Stomach smooth muscle (tissue), 2 donors: ENCODE data around the gene KCTD18.

Experiments used
- H3K27ac ChIP-seq: one replicate; pipeline ENCODE4 v1.7.0; 2013; ENCODE audit warnings: mild to moderate bottlenecking, low read length, inconsistent platforms
- H3K27me3 ChIP-seq, 2 donors: one replicate each; pipeline ENCODE4 v1.7.0; 2013; ENCODE audit warnings: low read length in 2 of 2; ENCODE audit not compliant: insufficient read depth in 2 of 2, control insufficient read depth in 1 of 2
- H3K36me3 ChIP-seq, 2 donors: one replicate each; pipeline ENCODE4 v1.7.0; 2013; ENCODE audit warnings: low read length in 2 of 2; ENCODE audit not compliant: control insufficient read depth in 2 of 2, insufficient read depth in 2 of 2
- H3K4me1 ChIP-seq: one replicate; pipeline ENCODE4 v1.7.0; 2013; ENCODE audit warnings: low read length; ENCODE audit not compliant: control insufficient read depth, insufficient read depth
- H3K4me3 ChIP-seq, 2 donors: one replicate each; pipeline ENCODE4 v1.7.0; 2013; ENCODE audit warnings: low read length in 2 of 2
- H3K9ac ChIP-seq, 2 donors: one replicate each; pipeline ENCODE4 v1.7.0; 2013; ENCODE audit warnings: low read length in 2 of 2, mild to moderate bottlenecking in 1 of 2
- H3K9me3 ChIP-seq, 2 donors: one replicate each; pipeline ENCODE4 v1.7.0; 2013; ENCODE audit warnings: low read length in 2 of 2; ENCODE audit not compliant: control insufficient read depth in 2 of 2
- donor health status: healthy.
- donor health status: Pancreatic carcinoma.

Gene KCTD18

DNA sequence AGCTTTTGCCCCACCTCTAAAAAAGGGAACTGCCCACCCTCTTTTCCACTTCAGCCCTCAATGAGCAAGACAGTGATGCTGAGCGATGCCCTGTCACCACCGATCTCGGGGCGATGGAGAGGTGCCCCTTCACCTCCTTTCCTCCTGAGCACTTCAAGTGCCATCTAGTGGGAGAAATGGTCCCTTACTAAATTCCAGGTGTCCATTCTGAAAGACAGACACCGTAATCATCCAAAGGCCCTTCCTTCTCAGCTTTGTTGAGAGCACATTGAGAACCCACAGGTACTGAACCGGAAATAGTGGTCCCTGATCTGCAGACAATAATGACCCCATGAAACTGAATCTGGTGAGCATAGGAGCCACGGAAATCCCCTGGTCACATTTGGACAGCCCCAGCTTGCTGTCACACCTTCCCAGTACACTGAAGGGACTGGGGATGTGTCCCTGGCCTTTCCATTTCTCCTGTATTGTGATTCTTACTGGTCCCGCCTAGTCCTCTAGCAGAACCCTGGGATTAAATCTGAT, 38.5 kb downstream of the KCTD18 start:
- Histone ChIP-seq H3K36me3 (peaks cover 33 to 42% of the 10 kb centered on the region in 2 donors), H3K4me1 (peaks cover 15% of the 10 kb centered on the region), H3K9ac (no peak overlapping the region), H3K9me3 (no peaks in the 10 kb centered on the region), H3K27me3 (no peaks in the 10 kb centered on the region), H3K27ac (no peak overlapping the region), H3K4me3 (no peak overlapping the region)

DNA sequence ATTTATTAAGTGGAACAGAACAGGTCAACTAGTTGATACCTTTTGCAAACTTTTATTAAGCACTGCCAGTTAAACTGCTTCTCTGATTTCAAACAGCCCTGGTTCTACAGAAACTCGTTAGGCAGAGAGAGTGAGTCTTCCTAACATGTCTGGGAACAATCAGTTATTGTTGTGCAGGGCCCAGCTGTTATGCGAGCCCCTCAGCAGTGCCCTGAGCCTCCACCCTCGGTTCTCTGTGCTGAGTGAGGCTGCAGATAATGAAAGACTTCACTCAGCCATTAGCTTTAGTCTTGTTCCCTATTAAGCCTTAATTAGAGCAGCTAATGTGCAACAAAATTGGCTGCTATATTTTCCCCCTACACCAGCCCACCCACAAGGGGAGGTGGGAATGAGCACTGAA, 39.6 kb downstream of the KCTD18 start:
- Histone ChIP-seq H3K27ac (peak overlapping the region; percentile 63), H3K4me1 (peaks cover 15% of the 10 kb centered on the region), H3K4me3 (peak overlapping the region in 1 of 2 donors; percentile 8), H3K9me3 (no peaks in the 10 kb centered on the region), H3K27me3 (no peaks in the 10 kb centered on the region), H3K9ac (no peak overlapping the region), H3K36me3 (peaks cover 33 to 41% of the 10 kb centered on the region in 2 donors)

DNA sequence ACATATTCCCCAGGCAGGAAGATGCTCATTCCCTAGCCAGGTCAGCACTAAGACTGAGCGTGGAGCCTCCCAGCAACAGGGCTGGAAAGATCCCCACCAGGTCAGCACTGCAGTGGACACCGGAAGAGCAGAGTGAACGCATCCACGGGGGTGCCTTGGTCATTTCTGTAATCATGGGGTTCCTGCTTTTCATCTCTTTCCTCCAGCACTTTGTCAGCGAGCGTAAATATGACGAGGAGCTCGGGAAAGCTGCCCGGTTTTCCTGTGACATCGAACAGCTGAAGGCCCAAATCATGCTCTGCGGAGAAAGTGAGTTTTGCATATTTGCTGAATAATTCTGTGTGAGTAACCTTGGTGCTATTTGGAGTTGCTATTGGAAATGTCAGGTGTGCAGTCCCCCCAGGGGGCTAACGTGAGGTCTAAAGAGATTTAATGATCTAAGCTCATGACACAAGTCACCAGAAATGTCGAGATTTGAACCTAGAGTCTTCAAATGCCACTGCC, 40.1 kb downstream of the KCTD18 start:
- peak overlapping the region in 1 of 2 donors; percentile 6 for H3K9ac ChIP-seq
- H3K4me3 ChIP-seq: no peak overlapping the region
- H3K27ac ChIP-seq: peak overlapping the region; percentile 63
- no peaks in the 10 kb centered on the region for H3K9me3 ChIP-seq
- H3K27me3 ChIP-seq: no peaks in the 10 kb centered on the region
- H3K36me3 ChIP-seq: peaks cover 29 to 36% of the 10 kb centered on the region in 2 donors
- H3K4me1 ChIP-seq: peaks cover 15% of the 10 kb centered on the region

DNA sequence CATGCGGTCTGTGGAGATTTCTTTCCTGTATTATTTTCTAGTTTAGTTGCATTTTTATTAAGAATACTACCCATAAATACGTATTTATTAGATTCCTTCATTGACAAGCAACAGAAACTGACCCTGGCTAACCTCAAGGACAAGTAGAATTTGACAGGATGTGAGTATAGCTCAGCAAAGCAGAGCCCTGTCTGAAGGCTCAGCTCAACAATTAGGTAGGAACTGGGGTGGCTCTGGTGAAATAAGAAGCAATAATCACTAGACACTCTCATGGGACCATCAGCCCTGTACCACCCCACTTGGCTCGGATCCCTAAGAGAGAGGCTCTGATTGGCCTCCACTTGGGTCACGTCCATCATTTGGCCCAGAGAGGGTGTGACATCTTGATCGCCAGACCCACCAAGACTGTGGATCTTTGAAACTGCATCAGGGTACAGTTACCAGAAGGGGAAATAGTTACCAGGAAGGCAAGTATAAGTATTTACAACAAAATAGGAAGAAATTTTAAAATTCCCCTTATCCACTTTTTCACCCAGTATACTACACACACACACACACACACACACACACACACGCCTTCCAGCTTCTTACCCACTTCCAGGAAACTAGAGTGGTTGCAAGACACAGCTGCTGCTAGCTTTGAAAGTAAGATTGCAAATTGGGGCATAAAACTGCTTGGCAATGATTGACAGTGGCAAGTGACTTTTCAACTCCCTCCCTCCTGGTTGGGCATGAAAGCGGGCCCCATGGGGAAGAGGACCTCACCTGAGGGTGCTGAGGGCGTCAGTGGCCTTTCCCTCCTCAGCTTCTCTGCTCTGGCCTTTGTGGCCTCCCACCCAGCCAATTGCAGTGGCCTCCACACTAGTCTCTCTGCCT, 41.8 kb downstream of the KCTD18 start:
- H3K4me1 ChIP-seq: peaks cover 15% of the 10 kb centered on the region
- no peaks in the 10 kb centered on the region for H3K27me3 ChIP-seq
- no peak overlapping the region for H3K9ac ChIP-seq
- no peaks in the 10 kb centered on the region for H3K9me3 ChIP-seq
- H3K36me3 ChIP-seq: peaks cover 25 to 30% of the 10 kb centered on the region in 2 donors
- H3K27ac ChIP-seq: peak overlapping the region; percentile 24
- no peak overlapping the region for H3K4me3 ChIP-seq

DNA sequence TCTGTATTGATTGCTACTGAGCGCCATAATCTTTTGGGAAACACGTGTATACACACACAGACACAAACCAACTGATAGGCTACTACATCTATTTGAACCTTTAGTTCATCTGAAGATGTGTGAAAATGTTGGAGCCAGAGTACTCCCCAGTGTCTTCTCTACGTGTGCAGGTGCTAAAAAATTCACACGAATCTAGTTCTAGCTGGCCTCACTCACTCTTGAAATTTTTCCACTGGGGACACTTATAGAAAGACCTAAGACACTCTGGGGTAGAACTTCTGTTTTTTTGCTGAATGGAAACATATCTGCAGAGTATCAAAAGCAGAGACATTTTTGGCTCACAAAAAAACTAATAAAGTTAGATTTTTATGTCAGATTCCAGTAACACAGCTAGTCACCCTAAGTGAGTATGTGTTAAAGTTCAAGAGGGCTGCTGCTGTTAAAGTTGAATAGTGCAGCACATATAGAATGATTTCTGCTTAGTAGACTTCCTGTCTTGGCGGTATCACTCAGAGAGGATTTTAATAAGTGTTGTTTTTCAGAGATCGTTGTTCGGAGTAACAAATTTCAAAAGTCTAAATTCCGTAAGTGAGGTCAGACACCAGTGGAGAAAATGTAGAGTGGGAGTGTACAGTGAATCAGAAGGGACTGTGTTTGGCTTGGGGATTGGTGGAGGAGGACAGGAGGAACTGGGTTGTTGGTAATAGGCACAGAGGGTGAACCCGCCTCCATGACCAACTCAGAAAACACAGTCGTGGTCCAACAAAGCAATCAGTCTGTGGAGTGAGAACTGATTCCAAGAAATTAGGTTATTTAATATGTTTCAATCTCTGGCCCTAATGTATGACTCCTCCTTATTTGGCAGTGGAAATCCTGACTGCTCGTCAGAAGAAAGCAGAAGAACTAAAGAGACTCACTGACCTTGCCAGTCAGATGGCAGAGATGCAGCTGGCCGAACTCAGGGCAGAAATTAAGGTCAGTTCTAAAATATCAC, 43.1 kb downstream of the KCTD18 start:
- peaks cover 15% of the 10 kb centered on the region for H3K4me1 ChIP-seq
- no peaks in the 10 kb centered on the region for H3K27me3 ChIP-seq
- H3K9me3 ChIP-seq: no peaks in the 10 kb centered on the region
- no peak overlapping the region for H3K4me3 ChIP-seq
- peak overlapping the region; percentile 0 for H3K27ac ChIP-seq
- peaks cover 20 to 24% of the 10 kb centered on the region in 2 donors for H3K36me3 ChIP-seq
- H3K9ac ChIP-seq: no peak overlapping the region

DNA sequence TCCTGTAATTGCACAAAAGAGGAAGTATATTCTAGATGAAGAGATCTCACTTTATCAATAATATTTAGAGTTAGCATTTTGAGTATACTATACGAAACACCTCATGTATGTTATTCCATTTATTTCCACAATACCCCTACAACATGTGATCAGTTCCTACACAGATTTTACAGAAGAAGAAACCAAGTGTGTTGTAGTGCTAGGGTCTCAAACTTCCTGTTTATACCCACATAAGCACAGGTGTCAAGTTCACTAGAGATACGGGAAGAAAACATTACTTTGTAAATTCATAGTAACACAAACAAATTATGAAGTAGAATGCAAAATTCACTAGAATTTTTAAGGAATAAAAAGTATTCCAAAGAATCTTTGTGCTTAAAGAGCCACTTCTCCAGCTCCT, 46.4 kb downstream of the KCTD18 start:
- Histone ChIP-seq H3K4me3 (no peak overlapping the region), H3K9me3 (no peaks in the 10 kb centered on the region), H3K4me1 (peaks cover 2% of the 10 kb centered on the region), H3K36me3 (peaks cover 17 to 19% of the 10 kb centered on the region in 2 donors), H3K27me3 (no peaks in the 10 kb centered on the region), H3K27ac (no peak overlapping the region), H3K9ac (no peak overlapping the region)

DNA sequence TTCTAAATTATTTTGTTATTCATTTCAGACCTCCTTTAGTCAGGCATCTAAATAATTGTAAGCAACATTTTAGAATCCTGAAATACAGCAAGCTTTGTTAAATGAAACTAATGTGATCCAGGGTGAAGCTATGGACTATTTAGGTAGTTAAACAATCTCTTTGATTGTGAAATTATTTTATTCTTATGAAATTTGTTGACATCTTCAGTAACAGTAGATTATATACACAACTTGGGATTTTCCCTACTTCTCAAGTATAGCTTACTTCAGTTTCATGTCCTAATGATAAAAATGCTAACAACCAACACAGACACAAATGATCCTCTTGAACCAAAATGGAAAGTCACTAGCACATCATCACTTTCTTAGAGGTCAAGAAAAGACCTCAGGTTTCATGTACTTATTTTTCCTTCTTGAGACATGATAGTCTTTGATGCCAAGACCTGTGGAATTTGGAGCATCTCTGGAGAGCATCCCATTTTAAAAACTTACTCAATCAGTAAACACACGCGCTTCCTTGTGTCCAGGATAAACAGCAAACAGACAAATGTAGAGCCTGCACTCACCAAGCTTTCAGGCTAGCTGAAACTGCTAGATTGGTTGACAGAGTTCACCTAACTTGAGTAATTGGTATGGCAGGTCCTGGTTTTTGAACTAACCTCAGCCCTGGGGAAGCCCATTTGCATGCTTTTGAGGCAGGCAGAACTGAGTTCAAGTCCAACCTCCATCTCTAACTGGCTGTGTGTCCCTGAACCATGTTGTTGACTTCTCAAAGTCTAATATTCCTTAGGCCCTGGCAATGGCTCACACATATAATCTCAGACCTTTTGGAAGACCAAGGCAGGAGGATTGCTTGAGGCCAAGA, 47.8 kb downstream of the KCTD18 start:
- Histone ChIP-seq H3K27me3 (no peaks in the 10 kb centered on the region), H3K4me1 (no peaks in the 10 kb centered on the region), H3K4me3 (no peak overlapping the region), H3K9me3 (no peaks in the 10 kb centered on the region), H3K36me3 (peaks cover 6 to 9% of the 10 kb centered on the region in 2 donors), H3K27ac (no peak overlapping the region), H3K9ac (no peak overlapping the region)

DNA sequence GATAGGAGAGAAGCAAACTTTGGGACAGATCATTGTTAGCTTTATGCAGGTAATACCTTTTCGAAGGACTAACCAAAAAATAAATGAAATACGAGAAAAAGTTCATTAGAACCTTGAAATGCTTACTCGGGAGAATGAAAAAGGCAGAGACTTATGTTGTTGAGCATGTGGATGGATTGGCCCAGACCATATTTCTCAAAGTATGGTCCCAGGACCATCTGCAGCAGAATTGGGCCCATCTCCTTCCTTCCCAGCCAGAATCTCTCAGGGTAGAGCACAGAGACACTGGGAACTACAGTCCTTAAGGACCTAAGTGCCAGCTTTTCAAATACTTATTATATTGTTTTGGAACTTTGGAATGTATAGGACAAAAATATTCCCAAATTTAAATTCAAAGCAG, 50.8 kb downstream of the KCTD18 start:
- Histone ChIP-seq H3K27ac (no peak overlapping the region), H3K36me3 (peaks cover 6 to 10% of the 10 kb centered on the region in 2 donors), H3K27me3 (no peaks in the 10 kb centered on the region), H3K4me3 (no peak overlapping the region), H3K9ac (no peak overlapping the region), H3K9me3 (no peaks in the 10 kb centered on the region), H3K4me1 (no peaks in the 10 kb centered on the region)

DNA sequence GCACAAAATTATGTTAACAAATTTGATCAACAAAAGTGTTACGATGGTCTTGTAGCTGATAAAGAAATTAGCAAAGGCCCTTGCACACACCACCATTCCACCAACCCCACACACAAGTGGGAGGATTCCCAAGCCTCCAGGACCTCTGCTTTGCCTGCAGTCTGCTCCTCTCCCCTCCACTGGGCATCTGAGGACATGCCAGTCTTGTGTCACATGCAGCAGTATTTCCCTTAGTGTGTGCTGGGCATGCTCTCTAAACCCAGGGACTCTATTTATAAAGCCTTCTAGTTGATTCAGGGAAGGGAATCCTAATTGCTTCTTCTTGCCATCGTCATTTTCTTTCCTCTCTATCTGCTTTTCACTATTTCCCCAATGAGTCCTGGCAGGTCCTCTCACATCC, 53.3 kb downstream of the KCTD18 start:
- peaks cover 2 to 10% of the 10 kb centered on the region in 2 donors for H3K36me3 ChIP-seq
- H3K9ac ChIP-seq: no peak overlapping the region
- H3K4me3 ChIP-seq: no peak overlapping the region
- H3K27me3 ChIP-seq: no peaks in the 10 kb centered on the region
- no peaks in the 10 kb centered on the region for H3K4me1 ChIP-seq
- H3K27ac ChIP-seq: no peak overlapping the region
- H3K9me3 ChIP-seq: no peaks in the 10 kb centered on the region
